Bone marrow (tissue), 2 donors: Measurements from ENCODE around the gene C11orf54.
A peak's percentile ranks its signal among the peaks of the same experiment; 100 is the strongest.
"Not testable (repeated sequence)": the region's sequence is repeated elsewhere in the genome, so short reads cannot be mapped to it uniquely, and the experiment has no call there.

Experiments used
- DNase-seq, 2 donors: peaks; one replicate each; lab custom pipeline; 2025; lab: John Stamatoyannopoulos, UW

C11orf54 gene

DNA sequence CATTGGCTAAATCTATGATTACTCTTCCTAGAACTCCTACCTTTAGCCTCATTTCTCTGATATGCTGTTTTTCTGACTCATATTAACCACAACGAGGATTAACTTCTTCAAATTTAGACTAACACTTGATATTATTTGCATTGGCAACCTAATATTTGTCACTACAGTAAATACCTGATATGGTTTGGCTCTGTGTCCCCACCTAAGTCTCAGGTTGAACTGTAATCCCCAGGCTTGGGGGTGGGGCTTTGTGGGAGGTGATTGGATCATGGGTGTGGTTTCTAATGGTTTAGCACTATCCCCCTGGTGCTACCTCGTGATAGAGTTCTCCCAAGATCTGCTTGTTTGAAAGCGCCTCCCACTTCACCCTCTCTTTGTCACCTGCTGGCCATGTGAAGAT, 25.5 kb downstream of the C11orf54 start:
- no peak for DNase-seq

DNA sequence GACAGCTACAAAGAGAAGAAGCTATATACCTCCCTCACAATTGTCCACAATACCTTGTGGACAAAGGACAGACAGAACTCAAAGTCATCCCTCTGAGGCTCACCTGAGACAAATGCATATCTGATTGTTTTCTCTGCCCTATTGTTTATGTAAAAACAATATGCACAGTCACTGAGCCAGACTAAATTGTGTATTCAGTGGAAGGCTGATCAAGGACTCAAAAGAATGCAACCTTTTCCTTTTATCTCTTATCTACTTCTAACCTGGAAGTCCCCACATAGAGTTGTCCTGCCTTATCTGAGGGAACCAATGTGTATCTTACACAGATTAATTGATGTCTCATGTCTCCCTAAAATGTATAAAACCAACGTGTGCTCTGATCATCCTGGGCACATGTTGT, 28.7 kb downstream of the C11orf54 start:
- DNase-seq = no peak

GRCh38 chr11:93772123-93772522, 30.7 kb downstream of the C11orf54 start:
- DNase-seq = no peak

DNA sequence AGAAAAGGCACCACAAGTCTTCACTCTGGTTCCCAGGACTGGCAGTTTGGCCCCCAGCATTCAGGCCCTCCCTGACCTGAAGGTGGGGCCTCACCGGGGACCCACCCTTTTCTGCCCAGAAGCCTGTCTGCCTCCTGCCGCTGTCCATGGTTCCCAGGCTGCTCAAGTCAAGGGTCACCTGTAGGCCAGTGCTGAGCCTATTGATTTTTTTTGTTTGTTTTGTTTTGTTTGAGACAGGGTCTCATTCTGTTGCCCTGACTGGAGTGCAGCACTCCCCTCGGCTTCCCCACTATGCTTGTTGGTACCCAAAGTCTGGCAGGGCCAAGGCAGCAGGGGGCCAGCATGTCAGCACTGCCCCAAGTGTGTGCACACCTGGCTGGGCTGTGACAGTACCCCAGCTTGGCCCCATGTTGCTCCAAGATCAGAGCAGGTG, 31.6 kb downstream of the C11orf54 start:
- DNase-seq = no peak

- no peak for DNase-seq
Observed at GRCh38 chr11:93773601-93774200, 32.2 kb downstream of the C11orf54 start.

DNA sequence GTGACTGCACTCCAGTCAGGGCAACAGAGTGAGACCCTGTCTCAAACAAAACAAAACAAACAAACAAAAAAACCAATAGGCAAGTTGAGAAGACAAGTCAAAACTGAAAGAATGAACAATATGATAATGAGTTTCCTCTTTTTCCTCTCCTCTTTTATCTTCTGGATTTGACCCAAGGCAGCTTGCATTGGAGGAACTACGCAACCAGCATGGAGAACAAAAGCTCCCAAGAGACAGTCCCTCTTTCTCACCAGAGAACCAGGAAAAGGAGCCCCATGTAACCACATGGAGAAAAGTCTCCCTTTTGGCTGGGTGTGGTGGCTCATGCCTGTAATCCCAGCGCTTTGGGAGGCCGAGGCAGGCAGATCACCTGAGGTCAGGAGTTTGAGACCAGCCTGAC, 33.1 kb downstream of the C11orf54 start:
- not testable (repeated sequence) for DNase-seq

DNA sequence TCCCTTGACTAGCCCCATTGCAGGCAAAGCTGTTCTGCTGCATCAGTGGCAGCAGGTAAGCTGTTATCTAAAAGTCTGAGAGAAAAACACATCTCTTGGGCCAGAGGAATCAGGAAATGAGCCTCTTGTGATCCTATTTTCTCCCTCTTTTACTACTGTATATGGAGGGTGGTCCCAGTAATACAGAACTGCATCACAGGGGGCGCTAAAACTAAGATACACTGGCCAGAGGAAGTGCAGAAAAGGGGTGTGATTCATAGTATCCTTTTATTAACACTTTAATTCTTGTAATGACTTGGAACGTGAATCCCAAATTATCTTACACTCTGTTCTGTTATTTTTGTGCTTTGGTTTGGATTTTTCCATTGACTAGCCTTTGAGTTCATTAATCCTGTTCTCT, 33.8 kb downstream of the C11orf54 start:
- DNase-seq = no peak

- no peak for DNase-seq
Observed at GRCh38 chr11:93783362-93783761, 41.9 kb downstream of the C11orf54 start.

- DNase-seq = peak in 1 of 2 donors; percentile 38
Observed at GRCh38 chr11:93783765-93784144, 42.3 kb downstream of the C11orf54 start.

DNA sequence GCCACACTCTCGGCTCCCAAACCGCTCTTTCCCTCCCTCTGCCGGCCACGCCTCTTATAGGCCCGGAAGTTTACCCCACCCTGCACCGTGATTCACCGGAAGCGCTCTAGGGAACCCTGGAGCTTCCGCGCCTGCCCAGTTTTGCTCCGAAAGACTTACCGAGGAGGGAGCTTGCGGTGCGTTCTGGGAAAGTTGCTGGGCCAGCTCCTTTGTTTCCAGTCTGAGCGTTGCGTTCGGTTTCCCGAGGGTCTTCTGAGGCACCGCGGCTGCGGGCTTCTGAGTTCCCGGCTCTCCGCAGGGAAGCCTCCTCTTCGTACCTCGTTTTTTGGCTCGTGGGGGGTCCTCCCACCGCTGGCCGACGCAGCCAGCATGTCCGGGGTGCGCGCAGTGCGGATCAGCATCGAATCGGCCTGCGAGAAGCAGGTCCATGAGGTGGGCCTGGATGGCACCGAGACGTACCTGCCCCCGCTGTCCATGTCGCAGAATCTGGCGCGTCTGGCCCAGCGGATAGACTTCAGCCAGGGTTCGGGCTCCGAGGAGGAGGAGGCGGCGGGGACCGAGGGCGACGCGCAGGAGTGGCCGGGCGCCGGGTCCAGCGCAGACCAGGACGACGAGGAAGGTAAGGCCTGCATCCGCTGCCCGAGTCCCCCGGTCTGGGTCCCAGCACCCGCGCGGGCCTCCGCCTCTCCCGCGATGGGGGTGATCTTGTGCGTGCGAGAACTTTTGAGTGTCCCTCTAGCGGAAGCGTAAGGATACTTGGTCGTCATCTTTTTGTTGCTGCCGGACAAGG, 42.9 kb downstream of the C11orf54 start, which contains the start of gene MED17:
TSS of gene MED17 (plus strand) at position 138 of the 790 bp plus-strand sequence. CDS start at position 370, 232 bp downstream.
- peak; percentile 71 to 88 for DNase-seq

- no peak for DNase-seq
Observed at GRCh38 chr11:93784935-93785360, 43.5 kb downstream of the C11orf54 start.

DNA sequence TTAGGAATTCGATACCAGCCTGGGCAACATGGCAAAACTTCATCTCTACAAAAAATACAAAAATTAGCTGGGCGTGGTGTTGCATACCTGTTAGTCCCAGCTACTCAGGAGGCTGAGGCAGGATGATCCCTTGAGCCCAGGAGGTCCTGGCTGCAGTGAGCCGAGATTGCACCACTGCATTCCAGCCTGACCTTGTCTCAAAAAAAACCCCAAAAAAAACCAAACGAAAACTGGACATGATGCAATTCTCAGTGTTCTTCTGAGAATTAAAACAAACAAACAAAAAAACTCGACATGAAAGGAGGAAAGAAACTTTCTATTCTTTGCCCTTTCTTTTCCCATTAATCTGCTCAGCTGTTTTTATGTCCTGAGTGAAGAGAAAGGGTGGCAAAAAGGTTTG, 50.0 kb downstream of the C11orf54 start:
- DNase-seq = no peak

GRCh38 chr11:93796441-93797231, 55.2 kb downstream of the C11orf54 start:
- no peak for DNase-seq

DNA sequence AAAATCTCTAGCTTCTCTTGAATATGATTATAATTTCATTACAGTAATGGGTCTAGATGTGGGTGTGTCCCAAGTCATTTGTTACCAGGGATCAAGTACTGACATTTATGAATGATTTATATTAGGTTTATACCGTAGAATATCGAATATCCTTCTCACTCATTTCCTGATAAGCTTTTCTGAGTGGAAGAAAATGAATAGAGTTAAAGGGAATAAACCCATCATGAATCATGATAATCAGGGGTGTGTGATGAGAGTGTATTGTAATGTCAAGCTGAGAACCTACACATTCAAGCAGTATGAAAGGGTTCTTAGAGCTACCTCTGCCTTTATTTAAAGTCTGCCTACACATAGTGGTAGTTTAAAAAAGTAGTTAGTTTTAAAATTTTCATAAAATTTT, 59.9 kb downstream of the C11orf54 start:
- DNase-seq = no peak

DNA sequence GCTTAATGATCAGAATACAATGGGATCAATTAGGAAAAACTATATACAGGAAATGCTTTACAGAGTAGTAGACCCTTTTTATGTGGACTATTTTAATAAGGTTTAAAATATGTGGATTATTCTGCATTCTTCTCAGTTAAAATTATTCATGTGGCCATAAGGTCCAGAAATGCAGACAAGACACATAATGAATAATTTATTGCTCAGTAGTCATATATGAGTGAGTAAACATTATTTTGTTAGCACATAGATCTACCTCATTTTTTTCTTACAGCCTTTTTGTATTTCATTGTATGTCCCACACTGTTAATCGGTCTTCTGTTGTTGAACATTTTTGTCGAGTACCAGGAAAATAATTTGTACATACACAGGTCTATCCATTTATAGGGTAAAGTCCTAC, 63.4 kb downstream of the C11orf54 start:
- DNase-seq = no peak

DNA sequence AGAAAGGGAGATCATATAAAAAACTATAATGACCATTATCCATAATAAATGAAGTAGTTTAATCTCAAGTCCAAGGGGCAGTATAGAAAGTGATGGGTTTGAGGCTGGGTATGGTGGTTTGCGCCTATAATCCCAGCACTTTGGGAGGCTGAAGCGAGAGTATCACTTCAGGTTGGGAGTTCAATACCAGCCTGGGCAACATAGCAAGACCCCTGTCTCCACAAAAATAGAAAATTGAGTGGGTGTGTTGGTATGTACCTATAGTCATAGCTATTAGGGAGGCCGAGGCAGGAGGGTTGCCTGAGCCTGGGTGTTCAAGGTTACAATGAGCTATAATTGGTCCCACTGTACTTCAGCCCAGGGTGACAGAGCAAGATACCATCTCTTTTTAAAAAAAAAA, 66.5 kb downstream of the C11orf54 start:
- no peak for DNase-seq

GRCh38 chr11:93813974-93814373, 72.5 kb downstream of the C11orf54 start:
- no peak for DNase-seq
